Type B pancreatic cell (in vitro differentiated cells): Measurements from ENCODE around the gene CPNE7. TPM values are rescaled to one million over a fixed set of nuclear protein-coding genes. Genes with fewer than 3 reads are reported as not detected.
"Not testable (repeated sequence)": the region's sequence is repeated elsewhere in the genome, so short reads cannot be mapped to it uniquely, and the experiment has no call there.

Experiments
- DNase-seq: peaks from one replicate; pipeline ENCODE4 v3.0.0; 2021; ENCODE audit warnings: mixed read lengths; ENCODE audit not compliant: unreplicated experiment; ENCODE audit errors: extremely low spot score
- H3K27ac Mint-ChIP-seq: 2 replicates; pipeline ENCODE4 v1.8.0; 2021; ENCODE audit warnings: mild to moderate bottlenecking, mixed read lengths
- H3K27me3 Mint-ChIP-seq: 2 replicates; pipeline ENCODE4 v1.8.0; 2021; ENCODE audit warnings: mixed read lengths
- H3K36me3 Mint-ChIP-seq: 2 replicates; pipeline ENCODE4 v1.8.0; 2021; ENCODE audit warnings: mixed read lengths
- H3K4me1 Mint-ChIP-seq: one replicate; pipeline ENCODE4 v1.8.0; 2021; ENCODE audit warnings: mixed read lengths; ENCODE audit not compliant: unreplicated experiment
- H3K4me3 Mint-ChIP-seq: 2 replicates; pipeline ENCODE4 v1.8.0; 2021; ENCODE audit warnings: mild to moderate bottlenecking, mixed read lengths
- H3K9me3 Mint-ChIP-seq: 2 replicates; pipeline ENCODE4 v1.8.0; 2021; ENCODE audit warnings: mixed read lengths
- total RNA-seq: library from RNA; stranded (reverse); gene quantifications from 2 replicates; pipeline ENCODE4 v1.2.1, GENCODE V29; 2021; ENCODE audit warnings: low replicate concordance
- TF ChIP-seq, protein P1 (sequence below): fragments of 200-600 bp; sonication (generic); conservative IDR thresholded peaks from 2 replicates; pipeline ENCODE4 v1.5.0; 2021; ENCODE audit warnings: antibody characterized with exemption, mild to moderate bottlenecking

The CPNE7 gene
- total RNA-seq, 1 donor from 2014 or later, result 6.5 TPM

GRCh38 chr16:89586853-89587252 is 11.3 kb downstream of the CPNE7 start:
- H3K4me3 Mint-ChIP-seq, result no peak overlapping the region
- no peaks in the 10 kb centered on the region for H3K9me3 Mint-ChIP-seq
- no peaks in the 10 kb centered on the region for H3K4me1 Mint-ChIP-seq
- no peaks in the 10 kb centered on the region for H3K36me3 Mint-ChIP-seq
- H3K27me3 Mint-ChIP-seq, result no peaks in the 10 kb centered on the region
- TF ChIP-seq, protein P1, sequence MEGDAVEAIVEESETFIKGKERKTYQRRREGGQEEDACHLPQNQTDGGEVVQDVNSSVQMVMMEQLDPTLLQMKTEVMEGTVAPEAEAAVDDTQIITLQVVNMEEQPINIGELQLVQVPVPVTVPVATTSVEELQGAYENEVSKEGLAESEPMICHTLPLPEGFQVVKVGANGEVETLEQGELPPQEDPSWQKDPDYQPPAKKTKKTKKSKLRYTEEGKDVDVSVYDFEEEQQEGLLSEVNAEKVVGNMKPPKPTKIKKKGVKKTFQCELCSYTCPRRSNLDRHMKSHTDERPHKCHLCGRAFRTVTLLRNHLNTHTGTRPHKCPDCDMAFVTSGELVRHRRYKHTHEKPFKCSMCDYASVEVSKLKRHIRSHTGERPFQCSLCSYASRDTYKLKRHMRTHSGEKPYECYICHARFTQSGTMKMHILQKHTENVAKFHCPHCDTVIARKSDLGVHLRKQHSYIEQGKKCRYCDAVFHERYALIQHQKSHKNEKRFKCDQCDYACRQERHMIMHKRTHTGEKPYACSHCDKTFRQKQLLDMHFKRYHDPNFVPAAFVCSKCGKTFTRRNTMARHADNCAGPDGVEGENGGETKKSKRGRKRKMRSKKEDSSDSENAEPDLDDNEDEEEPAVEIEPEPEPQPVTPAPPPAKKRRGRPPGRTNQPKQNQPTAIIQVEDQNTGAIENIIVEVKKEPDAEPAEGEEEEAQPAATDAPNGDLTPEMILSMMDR, result no peak
- H3K27ac Mint-ChIP-seq, result no peak overlapping the region
- DNase-seq, result no peak

GRCh38 chr16:89587676-89588075 is 12.1 kb downstream of the CPNE7 start:
- not testable (repeated sequence) for H3K9me3 Mint-ChIP-seq, H3K4me3 Mint-ChIP-seq, H3K27ac Mint-ChIP-seq, H3K4me1 Mint-ChIP-seq, H3K36me3 Mint-ChIP-seq, DNase-seq, H3K27me3 Mint-ChIP-seq

- DNase-seq, result no peak
- Mint-ChIP-seq H3K9me3 (no peaks in the 10 kb centered on the region), H3K27me3 (no peaks in the 10 kb centered on the region), H3K36me3 (no peaks in the 10 kb centered on the region), H3K27ac (no peak overlapping the region), H3K4me3 (no peak overlapping the region), H3K4me1 (no peaks in the 10 kb centered on the region)
- TF ChIP-seq, protein P1, result no peak
Measured at GRCh38 chr16:89588413-89589109, 13.0 kb downstream of the CPNE7 start.

DNA sequence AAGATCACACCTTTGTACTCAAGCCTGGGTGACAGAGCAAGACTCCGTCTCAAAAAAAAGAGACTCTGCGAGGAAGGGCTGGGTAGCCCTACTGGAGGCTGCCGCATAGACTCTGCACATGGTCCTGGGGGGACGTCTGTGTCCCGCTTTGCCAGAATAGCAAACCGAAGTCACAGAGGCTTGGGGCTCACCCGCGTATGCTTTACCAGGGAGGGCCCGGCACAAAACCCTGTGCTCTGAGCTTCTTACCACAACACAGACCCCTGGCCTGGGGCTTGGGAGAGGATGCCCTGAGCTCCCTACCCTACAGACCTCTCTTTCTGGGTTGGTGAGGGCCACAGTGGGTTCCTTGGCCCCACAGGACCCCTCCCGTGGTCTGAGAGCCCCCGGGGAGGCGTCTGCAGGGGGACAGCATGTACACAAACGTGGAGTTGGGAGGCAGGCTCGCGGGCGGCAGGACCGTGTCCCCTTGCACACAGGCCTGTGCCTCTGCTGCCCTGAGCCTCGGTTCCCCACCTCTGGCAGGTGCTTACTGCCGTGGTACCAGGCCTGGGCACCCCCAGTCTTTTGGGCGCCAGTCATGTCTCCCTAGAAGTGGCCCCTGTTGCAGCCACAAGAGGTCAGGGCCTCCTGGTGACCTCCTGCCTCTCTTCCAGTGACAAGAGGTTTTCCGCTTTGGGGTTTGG is 13.8 kb downstream of the CPNE7 start:
- H3K9me3 Mint-ChIP-seq, result no peaks in the 10 kb centered on the region
- no peaks in the 10 kb centered on the region for H3K36me3 Mint-ChIP-seq
- H3K4me1 Mint-ChIP-seq, result no peaks in the 10 kb centered on the region
- no peak for DNase-seq
- TF ChIP-seq, protein P1, result no peak
- H3K27ac Mint-ChIP-seq, result no peak overlapping the region
- no peak overlapping the region for H3K4me3 Mint-ChIP-seq
- no peaks in the 10 kb centered on the region for H3K27me3 Mint-ChIP-seq

- Mint-ChIP-seq H3K27me3 (no peaks in the 10 kb centered on the region), H3K27ac (no peak overlapping the region), H3K9me3 (no peaks in the 10 kb centered on the region), H3K4me3 (no peak overlapping the region), H3K36me3 (no peaks in the 10 kb centered on the region), H3K4me1 (no peaks in the 10 kb centered on the region)
- TF ChIP-seq, protein P1, result no peak
- DNase-seq, result no peak
Measured at GRCh38 chr16:89593841-89594240, 18.3 kb downstream of the CPNE7 start.

GRCh38 chr16:89595330-89596060 is 19.9 kb downstream of the CPNE7 start:
- TF ChIP-seq, protein P1, result no peak
- H3K4me1 Mint-ChIP-seq, result no peaks in the 10 kb centered on the region

More at GRCh38 chr16:89595330-89596060, 19.9 kb downstream of the CPNE7 start:
- Mint-ChIP-seq H3K9me3 (no peaks in the 10 kb centered on the region), H3K27ac (no peak overlapping the region), H3K36me3 (no peaks in the 10 kb centered on the region), H3K4me3 (no peak overlapping the region), H3K27me3 (no peaks in the 10 kb centered on the region)
- no peak for DNase-seq
